ENCODE measurements around the gene LINC01488. TPM values are rescaled to one million over a fixed set of nuclear protein-coding genes. Genes with fewer than 3 reads are reported as not detected.

LINC01488 gene
- total and polyA plus RNA-seq, 2 experiments from 2014 or later = not detected

DNA sequence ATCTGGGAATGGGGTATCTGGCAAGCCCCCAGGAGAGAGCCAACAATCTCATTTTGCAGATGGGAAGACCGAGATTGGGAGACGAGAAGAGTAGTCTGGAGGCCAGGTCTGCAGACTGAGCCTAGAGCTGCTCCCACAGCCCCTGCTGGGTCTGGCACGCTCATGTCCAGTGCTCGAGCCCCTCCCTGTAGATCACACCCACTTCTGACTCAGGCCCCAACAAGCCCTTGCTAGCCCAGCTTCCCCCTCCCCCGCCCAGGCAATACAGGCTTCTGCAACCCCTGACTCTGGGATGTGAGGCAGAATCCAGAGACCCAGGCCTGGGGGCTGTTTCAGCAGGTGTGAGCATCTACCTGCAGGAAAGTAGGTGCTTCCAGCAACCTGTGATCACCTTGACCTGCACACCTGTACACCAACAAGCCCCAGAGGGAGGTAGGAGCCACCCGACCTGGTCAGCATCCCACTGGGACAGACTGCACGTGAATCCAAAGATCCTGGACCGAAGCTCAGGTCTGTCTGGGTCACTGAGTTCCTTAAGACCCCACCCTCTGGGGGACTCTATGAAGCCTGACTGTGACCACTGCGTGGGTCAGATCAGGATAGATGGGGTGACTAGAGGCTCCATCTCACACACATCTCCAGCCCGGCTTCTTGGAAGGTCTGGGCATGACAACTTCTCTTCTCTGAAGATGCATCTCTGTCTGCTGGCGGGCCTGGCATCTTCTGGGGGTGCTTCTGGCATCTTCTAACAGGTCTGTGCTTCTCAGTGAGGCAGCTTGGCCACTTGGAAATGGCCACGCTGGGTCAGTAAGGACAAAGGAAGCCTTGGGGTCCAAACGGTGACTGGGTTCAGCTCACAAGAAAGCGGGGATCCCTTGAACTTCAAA lies 29.3 kb downstream of the LINC01488 start:
- no peaks in the 10 kb centered on the region for H3K79me2 ChIP-seq (ENCODE audit: insufficient read depth)
- H2AFZ ChIP-seq = no peak overlapping the region
- no peaks in the 10 kb centered on the region for H3K27me3 ChIP-seq (replicated peaks; ENCODE audit: insufficient read depth)
- no peak overlapping the region for H3K27ac ChIP-seq
- no peak overlapping the region for H3K9ac ChIP-seq
- in situ Hi-C loops (cut with MboI) = no loop called here
- no peak overlapping the region for H3K4me3 ChIP-seq
- 78 to 83% methylated on average over 14 of the region's 14 CpGs for WGBS, 2 experiments (ENCODE audit: low coverage in 1 of 2, low lambda C conversion rate in 2 of 2, missing lambda C conversion rate in 2 of 2)
- H3K36me3 ChIP-seq (ENCODE audit: low read depth) = no peaks in the 10 kb centered on the region
- no peaks in the 10 kb centered on the region for H3K9me3 ChIP-seq (ENCODE audit: low read depth)
- H3K4me1 ChIP-seq (ENCODE audit: insufficient read depth) = peaks cover 6% of the 10 kb centered on the region
- H3F3A ChIP-seq (ENCODE audit: insufficient read depth) = no peaks in the 10 kb centered on the region
- H3K4me2 ChIP-seq (ENCODE audit: unreplicated experiment) = no peak overlapping the region
- H3K9me2 ChIP-seq (ENCODE audit: insufficient read depth) = no peaks in the 10 kb centered on the region
- TF ChIP-seq EZH2phosphoT487 (IDR thresholded peaks at IDR 0.05; ENCODE audit: insufficient read depth, low read depth) (no peak), EZH2 (IDR thresholded peaks at IDR 0.05; ENCODE audit: insufficient read depth, poor library complexity, severe bottlenecking) (no peak)
- peak; percentile 58 for DNase-seq
- H4K20me1 ChIP-seq (ENCODE audit: insufficient read depth) = no peaks in the 10 kb centered on the region

DNA sequence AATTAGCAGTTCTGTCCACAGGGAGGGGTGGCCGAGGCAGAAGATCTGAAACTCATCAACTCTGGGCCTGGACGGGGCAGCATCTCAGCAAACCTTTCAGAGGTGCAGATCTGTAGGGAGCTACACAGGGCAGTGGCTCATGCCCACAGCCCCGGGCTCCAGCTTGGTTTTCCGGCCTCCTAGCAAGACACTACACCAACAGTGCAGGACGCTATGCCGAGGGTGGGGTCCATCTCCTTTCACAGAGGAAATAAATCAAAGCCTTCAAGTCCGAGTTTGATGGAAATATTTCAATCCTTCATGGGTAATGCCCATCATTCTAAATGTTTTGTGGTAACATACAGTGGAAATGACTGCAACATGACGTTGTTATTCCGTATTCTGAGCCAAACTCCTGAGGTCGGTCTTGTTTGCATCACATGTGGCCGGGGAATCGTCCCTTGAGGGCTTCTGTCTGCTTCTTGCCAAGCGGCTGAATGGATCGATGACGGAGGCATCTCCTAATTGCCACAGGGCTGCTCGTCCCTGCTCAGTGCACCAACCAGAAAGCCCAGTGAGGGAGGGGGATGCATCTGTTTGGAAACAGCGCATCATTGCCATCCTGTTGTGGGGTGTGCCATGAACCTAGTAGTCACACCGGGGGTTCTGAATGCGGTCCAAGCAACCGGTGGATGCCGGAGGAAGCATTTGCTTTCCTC lies 30.0 kb downstream of the LINC01488 start:
- no peaks in the 10 kb centered on the region for H3K9me3 ChIP-seq (ENCODE audit: low read depth)
- in situ Hi-C loops (cut with MboI) = no loop called here
- H3K9ac ChIP-seq = no peak overlapping the region

DNA sequence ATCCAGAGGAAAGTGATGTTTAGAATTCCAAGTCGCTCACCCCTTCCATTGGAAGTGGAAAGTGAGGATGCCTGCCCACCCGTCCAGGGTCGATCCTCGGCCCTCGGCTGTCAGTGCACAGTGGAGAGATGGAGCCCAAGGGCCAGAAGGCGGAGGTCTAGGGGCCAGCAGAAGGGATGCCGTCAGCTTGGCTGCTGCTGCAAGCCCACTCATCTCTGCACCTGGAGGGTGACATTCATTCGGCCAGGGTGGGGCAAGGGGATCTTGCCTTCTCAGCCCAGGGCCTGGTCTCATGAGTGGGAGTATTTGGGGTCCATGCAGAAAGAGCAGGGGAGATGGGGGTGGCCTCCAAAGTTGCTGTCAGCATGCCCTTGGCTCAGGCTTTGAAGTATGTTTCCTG lies 30.7 kb downstream of the LINC01488 start:
- Histone ChIP-seq H2AFZ (no peak overlapping the region), H3K9me3 (ENCODE audit: low read depth) (no peaks in the 10 kb centered on the region), H3K27me3 (replicated peaks; ENCODE audit: insufficient read depth) (no peaks in the 10 kb centered on the region), H3K4me3 (no peak overlapping the region), H3K4me1 (ENCODE audit: insufficient read depth) (peaks cover 16% of the 10 kb centered on the region), H3F3A (ENCODE audit: insufficient read depth) (peaks cover 6% of the 10 kb centered on the region; the same call in 1 of the 2 replicates), H4K20me1 (ENCODE audit: insufficient read depth) (no peaks in the 10 kb centered on the region), H3K9me2 (ENCODE audit: insufficient read depth) (no peaks in the 10 kb centered on the region), H3K4me2 (ENCODE audit: unreplicated experiment) (no peak overlapping the region), H3K9ac (no peak overlapping the region), H3K79me2 (ENCODE audit: insufficient read depth) (no peaks in the 10 kb centered on the region), H3K36me3 (ENCODE audit: low read depth) (no peaks in the 10 kb centered on the region), H3K27ac (no peak overlapping the region)
- TF ChIP-seq EZH2 (IDR thresholded peaks at IDR 0.05; ENCODE audit: insufficient read depth, poor library complexity, severe bottlenecking) = no peak
- no peak for TF ChIP-seq EZH2phosphoT487 (IDR thresholded peaks at IDR 0.05; ENCODE audit: insufficient read depth, low read depth)
- no peak for DNase-seq
- 98% methylated on average over 8 of the region's 8 CpGs for WGBS, 2 experiments (ENCODE audit: low coverage in 1 of 2, low lambda C conversion rate in 2 of 2, missing lambda C conversion rate in 2 of 2)
- in situ Hi-C loops (cut with MboI) = no loop called here

More for the DNA sequence above, 30.0 kb downstream of the LINC01488 start:
- Histone ChIP-seq H3K27me3 (replicated peaks; ENCODE audit: insufficient read depth) (no peaks in the 10 kb centered on the region), H3K9me2 (ENCODE audit: insufficient read depth) (no peaks in the 10 kb centered on the region), H3K27ac (no peak overlapping the region), H3K4me2 (ENCODE audit: unreplicated experiment) (no peak overlapping the region), H3K4me1 (ENCODE audit: insufficient read depth) (peaks cover 10% of the 10 kb centered on the region), H3F3A (ENCODE audit: insufficient read depth) (peaks cover 5% of the 10 kb centered on the region; the same call in 1 of the 2 replicates), H2AFZ (no peak overlapping the region), H3K79me2 (ENCODE audit: insufficient read depth) (no peaks in the 10 kb centered on the region), H4K20me1 (ENCODE audit: insufficient read depth) (no peaks in the 10 kb centered on the region), H3K36me3 (ENCODE audit: low read depth) (no peaks in the 10 kb centered on the region), H3K4me3 (no peak overlapping the region)
- DNase-seq = peak; percentile 64
- WGBS, 2 experiments (ENCODE audit: low coverage in 1 of 2, low lambda C conversion rate in 2 of 2, missing lambda C conversion rate in 2 of 2) = 69 to 74% methylated on average over 21 of the region's 21 CpGs
- TF ChIP-seq EZH2phosphoT487 (IDR thresholded peaks at IDR 0.05; ENCODE audit: insufficient read depth, low read depth) = no peak
- no peak for TF ChIP-seq EZH2 (IDR thresholded peaks at IDR 0.05; ENCODE audit: insufficient read depth, poor library complexity, severe bottlenecking)

DNA sequence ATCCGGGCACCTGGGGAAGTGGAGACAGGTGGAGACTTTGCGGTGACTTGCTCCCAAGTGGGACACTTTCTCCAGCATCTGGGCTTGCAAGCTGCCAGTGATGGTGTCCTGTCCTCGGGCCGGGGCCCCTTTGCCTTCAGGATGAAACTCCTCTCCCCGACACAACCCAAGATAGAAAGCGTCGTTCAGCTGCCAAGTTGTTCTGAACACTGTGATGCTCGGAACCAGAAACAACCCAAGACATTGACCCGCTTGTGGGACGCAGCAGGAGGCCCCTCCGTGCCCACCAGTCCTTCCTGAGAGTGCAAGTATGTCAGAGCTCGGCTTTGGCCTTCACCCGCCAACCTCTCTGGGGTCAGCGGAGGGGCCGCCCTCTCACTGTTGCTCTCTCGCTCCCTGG lies 31.3 kb downstream of the LINC01488 start:
- Histone ChIP-seq H3K27me3 (replicated peaks; ENCODE audit: insufficient read depth) (no peaks in the 10 kb centered on the region), H3F3A (ENCODE audit: insufficient read depth) (peaks cover 11% of the 10 kb centered on the region), H3K36me3 (ENCODE audit: low read depth) (no peaks in the 10 kb centered on the region), H4K20me1 (ENCODE audit: insufficient read depth) (no peaks in the 10 kb centered on the region), H3K4me2 (ENCODE audit: unreplicated experiment) (no peak overlapping the region), H3K27ac (no peak overlapping the region), H3K4me3 (no peak overlapping the region), H3K9me3 (ENCODE audit: low read depth) (no peaks in the 10 kb centered on the region), H2AFZ (no peak overlapping the region), H3K9me2 (ENCODE audit: insufficient read depth) (no peaks in the 10 kb centered on the region), H3K4me1 (ENCODE audit: insufficient read depth) (peaks cover 23% of the 10 kb centered on the region), H3K9ac (no peak overlapping the region), H3K79me2 (ENCODE audit: insufficient read depth) (no peaks in the 10 kb centered on the region)
- DNase-seq = no peak
- TF ChIP-seq EZH2phosphoT487 (IDR thresholded peaks at IDR 0.05; ENCODE audit: insufficient read depth, low read depth) (no peak), EZH2 (IDR thresholded peaks at IDR 0.05; ENCODE audit: insufficient read depth, poor library complexity, severe bottlenecking) (no peak)
- WGBS, 2 experiments (ENCODE audit: low coverage in 1 of 2, low lambda C conversion rate in 2 of 2, missing lambda C conversion rate in 2 of 2) = 92 to 95% methylated on average over 15 to 16 of the region's 16 CpGs
- in situ Hi-C loops (cut with MboI) = no loop called here

Data from GM23248 (cell line).